Omental fat pad (tissue), 4 donors: ENCODE results near the gene PTPRK. TPM values are rescaled to one million over a fixed set of nuclear protein-coding genes. Genes with fewer than 3 reads are reported as not detected.

ENCODE experiments used
- ATAC-seq: fragments of 150-250 bp; one replicate; pipeline ENCODE4 v1.9.1; 2016; ENCODE audit warnings: mild to moderate bottlenecking, moderate library complexity; ENCODE audit not compliant: low FRiP score
- DNase-seq: peaks from one replicate; pipeline ENCODE4 v3.0.0-alpha.2; 2019; ENCODE audit warnings: low spot score
- total RNA-seq, 4 donors: library from RNA; depleted of rRNA; stranded (reverse); fragments of >200 nt; gene quantifications; one replicate each; pipeline ENCODE4 v1.1.0, GENCODE V29; 2016
- TF ChIP-seq, protein P1 (sequence below), 3 donors: fragments of 450-650 bp; IDR thresholded peaks; one replicate each; pipeline ENCODE4 v1.5.1; 2016 to 2017; ENCODE audit warnings: antibody characterized with exemption in 3 of 3, mild to moderate bottlenecking in 3 of 3, moderate library complexity in 2 of 3

PTPRK gene
- total RNA-seq, 4 donors from 2014 or later, result 16.2 to 32.6 (median 20.9) TPM

DNA sequence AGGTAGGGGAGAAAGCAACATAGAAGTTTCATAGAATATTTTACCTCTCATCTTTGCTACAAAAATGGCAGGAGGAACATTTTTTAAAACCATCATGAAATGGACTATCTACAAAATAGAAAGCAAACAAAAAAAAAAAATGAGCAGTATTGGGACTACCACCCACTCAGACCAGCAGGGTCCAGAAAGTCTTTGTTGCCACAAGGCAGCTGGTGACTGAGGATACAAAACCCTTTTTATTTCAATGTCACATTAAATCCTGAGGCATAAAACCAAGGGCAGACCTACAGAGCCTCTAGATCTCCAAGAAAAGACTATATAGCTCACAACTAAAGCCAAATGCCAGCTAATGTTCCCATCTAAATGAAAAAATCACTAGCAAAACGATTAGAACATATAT, 282.2 kb downstream of the PTPRK start:
- TF ChIP-seq, protein P1, sequence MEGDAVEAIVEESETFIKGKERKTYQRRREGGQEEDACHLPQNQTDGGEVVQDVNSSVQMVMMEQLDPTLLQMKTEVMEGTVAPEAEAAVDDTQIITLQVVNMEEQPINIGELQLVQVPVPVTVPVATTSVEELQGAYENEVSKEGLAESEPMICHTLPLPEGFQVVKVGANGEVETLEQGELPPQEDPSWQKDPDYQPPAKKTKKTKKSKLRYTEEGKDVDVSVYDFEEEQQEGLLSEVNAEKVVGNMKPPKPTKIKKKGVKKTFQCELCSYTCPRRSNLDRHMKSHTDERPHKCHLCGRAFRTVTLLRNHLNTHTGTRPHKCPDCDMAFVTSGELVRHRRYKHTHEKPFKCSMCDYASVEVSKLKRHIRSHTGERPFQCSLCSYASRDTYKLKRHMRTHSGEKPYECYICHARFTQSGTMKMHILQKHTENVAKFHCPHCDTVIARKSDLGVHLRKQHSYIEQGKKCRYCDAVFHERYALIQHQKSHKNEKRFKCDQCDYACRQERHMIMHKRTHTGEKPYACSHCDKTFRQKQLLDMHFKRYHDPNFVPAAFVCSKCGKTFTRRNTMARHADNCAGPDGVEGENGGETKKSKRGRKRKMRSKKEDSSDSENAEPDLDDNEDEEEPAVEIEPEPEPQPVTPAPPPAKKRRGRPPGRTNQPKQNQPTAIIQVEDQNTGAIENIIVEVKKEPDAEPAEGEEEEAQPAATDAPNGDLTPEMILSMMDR (IDR thresholded peaks at IDR 0.05), result no peak
- no peak for ATAC-seq
- DNase-seq, result no peak

DNA sequence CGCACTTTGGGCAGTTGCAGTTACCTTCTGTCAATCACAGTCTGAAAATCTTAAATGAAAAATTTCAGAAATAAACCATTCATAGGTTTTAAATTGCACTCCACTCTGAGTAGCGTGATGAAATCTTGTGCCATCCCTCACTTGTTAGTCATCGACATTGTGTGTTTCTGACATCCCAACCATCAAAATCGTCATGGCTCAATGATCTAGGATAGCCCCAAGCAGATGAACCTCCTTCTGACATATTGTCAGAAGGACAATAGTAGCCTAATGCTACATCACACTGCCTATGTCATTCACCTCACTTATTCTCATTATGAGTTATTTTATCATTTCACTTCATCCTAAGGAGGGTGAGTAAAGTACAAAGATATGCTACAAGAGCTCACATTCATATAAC, 284.8 kb downstream of the PTPRK start:
- DNase-seq (no peak), ATAC-seq (no peak)
- TF ChIP-seq, protein P1 (IDR thresholded peaks at IDR 0.05), result no peak

DNA sequence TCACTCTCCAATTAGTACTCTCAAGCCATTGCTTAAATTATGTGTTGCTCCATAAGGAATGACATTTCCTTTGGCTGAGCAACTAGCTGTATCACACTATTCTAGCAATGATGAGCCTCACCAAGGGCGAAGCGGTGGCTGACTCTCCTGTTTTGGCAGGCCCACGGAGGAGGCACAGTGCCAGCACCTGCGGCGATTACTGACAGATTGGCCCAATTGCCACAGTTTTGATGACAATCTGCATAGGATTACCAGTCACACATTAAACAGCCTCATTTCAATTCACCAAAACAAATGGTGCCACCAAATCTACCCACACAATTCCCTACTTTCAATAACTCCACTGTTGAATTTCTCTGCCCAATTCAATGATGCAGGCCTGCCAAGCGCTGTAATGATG, 286.9 kb downstream of the PTPRK start:
- ATAC-seq (no peak), DNase-seq (no peak)
- TF ChIP-seq, protein P1 (IDR thresholded peaks at IDR 0.05), result no peak

DNA sequence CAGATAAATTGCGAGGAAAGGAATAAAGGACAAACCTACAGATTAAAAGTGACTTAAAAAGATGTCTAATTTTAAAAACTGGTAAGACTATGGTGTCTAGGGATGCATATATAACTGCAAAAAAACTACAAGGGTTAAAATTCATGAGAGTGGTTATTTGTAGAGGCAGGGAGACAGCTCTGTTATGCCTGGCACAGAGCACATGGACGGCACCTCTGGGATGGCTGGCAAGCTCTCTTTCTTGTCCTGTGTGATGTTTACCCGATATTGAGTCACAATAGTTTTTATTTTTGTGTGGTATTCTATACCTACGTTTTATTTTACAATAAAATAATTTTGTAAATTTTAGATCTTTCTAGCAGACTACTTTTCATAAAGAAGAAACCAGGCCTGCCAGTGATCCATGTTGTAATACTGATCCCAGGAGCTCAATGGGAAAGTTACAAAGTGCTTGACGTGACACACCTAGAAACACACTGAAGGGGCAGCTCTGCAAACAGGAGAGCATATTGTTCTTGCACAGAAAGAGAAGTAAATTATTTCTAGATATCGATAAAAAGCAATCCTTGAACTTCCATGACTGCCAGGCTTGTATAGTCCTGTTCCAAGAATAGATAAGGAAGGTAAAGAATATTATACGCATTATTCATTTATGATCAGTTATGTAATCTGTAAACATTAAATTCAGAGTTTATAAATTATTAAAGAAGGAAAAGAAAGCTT, 290.0 kb downstream of the PTPRK start:
- TF ChIP-seq, protein P1 (IDR thresholded peaks at IDR 0.05), result no peak
- ATAC-seq, result no peak
- no peak for DNase-seq

DNA sequence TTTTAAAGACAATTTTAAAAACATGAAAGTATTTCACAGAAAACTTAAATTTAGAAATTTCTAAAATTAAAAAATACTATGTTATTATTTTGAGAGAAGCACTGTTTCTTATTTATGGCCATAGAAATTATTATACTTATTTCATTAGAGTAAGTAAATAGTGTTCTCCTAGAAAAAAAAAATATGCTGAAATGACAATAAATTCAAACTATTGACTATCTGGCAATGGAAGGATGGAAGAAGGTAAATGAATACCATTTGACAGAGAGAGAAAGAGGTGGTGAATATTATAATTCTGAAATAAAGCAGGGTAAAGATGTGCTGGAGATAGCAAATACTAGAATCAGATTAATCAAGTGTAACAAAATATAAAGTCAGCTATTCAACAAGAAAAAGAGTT, 294.8 kb downstream of the PTPRK start:
- TF ChIP-seq, protein P1 (IDR thresholded peaks at IDR 0.05), result no peak
- DNase-seq (no peak), ATAC-seq (no peak)

DNA sequence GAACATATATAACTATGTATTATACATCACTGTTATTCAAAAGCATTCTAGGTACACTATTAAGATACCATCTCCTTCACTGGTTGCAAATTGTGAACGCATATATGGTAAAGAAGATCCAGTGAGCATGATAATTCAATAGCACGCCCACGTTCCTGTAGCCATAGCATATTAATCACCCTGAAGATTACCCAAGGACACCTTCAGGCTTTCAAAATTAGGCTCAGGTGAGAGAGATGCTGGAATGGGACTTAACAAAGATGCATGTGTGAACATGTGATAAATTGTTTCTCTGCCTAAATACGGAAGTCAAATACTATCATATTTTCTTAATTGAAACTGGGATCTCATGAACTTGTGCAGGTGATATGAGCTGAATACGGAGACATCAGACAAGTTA, 303.5 kb downstream of the PTPRK start:
- ATAC-seq (no peak), DNase-seq (no peak)
- TF ChIP-seq, protein P1 (IDR thresholded peaks at IDR 0.05), result no peak

DNA sequence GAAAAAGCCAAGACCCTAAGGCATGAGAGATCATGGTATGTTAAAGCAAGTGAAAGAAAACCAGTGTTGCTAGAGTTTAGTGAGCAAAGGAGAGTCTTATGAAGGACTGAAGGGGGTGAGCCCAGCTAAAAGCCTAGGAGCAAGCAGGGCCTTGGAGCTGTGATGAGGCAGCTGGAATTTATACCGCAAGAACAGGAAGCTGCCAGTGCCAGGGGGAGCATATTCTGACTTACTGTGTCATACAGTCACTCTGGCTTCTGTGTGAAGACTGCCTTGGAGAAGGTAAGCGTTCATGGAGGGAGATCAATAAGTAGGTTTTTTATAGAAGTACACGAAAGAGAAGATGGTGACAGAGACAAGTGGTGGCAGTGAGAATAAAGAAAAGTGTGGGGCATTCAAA, 310.6 kb downstream of the PTPRK start:
- TF ChIP-seq, protein P1 (IDR thresholded peaks at IDR 0.05), result no peak
- DNase-seq (no peak), ATAC-seq (no peak)
